ENCODE results near the gene PDPK1.

GRCh38 chr16:2520784-2521531 lies 16.9 kb upstream of the PDPK1 start:
- TF ChIP-seq CTCF (conservative IDR thresholded peaks at IDR 0.05; ENCODE audit: low read depth, low read length) (no peak), MXI1 (IDR thresholded peaks at IDR 0.05; ENCODE audit: borderline replicate concordance, low read depth, low read length) (no peak), POLR2A (IDR thresholded peaks at IDR 0.05; ENCODE audit: low read depth, low read length) (no peak), RCOR1 (IDR thresholded peaks at IDR 0.05; ENCODE audit: insufficient replicate concordance, low read length) (no peak), SMC3 (IDR thresholded peaks at IDR 0.05; ENCODE audit: low read depth, low read length) (no peak), USF2 (IDR thresholded peaks at IDR 0.05; ENCODE audit: low read depth, low read length) (no peak), CEBPB (IDR thresholded peaks at IDR 0.05; ENCODE audit: low read depth, low read length) (no peak), NFE2L2 (IDR thresholded peaks at IDR 0.05; ENCODE audit: low read depth, low read length) (no peak), BHLHE40 (IDR thresholded peaks at IDR 0.05; ENCODE audit: low read depth, low read length) (no peak)

Measured in IMR-90 (cell line).